Measurements from ENCODE around the gene CEACAM7. TPM values are rescaled to one million over a fixed set of nuclear protein-coding genes. Genes with fewer than 3 reads are reported as not detected.

CEACAM7 gene
- total RNA-seq, 1 donor from 2014 or later, result 0.60 TPM

DNA sequence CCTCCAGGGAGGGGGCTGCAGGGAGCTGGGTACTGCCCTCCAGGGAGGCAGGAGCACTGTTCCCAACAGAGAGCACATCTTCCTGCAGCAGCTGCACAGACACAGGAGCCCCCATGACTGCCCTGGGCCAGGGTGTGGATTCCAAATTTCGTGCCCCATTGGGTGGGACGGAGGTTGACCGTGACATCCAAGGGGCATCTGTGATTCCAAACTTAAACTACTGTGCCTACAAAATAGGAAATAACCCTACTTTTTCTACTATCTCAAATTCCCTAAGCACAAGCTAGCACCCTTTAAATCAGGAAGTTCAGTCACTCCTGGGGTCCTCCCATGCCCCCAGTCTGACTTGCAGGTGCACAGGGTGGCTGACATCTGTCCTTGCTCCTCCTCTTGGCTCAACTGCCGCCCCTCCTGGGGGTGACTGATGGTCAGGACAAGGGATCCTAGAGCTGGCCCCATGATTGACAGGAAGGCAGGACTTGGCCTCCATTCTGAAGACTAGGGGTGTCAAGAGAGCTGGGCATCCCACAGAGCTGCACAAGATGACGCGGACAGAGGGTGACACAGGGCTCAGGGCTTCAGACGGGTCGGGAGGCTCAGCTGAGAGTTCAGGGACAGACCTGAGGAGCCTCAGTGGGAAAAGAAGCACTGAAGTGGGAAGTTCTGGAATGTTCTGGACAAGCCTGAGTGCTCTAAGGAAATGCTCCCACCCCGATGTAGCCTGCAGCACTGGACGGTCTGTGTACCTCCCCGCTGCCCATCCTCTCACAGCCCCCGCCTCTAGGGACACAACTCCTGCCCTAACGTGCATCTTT, 12.5 kb upstream of the CEACAM7 start:
- no peak for DNase-seq (ENCODE audit: low read depth in 2 of 2)

DNA sequence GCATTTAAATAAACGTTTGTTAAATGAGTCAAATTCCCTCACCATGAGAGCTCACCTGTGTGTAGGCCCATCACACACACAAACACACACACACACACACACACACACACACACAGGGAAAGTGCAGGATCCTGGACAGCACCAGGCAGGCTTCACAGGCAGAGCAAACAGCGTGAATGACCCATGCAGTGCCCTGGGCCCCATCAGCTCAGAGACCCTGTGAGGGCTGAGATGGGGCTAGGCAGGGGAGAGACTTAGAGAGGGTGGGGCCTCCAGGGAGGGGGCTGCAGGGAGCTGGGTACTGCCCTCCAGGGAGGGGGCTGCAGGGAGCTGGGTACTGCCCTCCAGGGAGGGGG, 11.9 kb upstream of the CEACAM7 start:
- no peak for DNase-seq (ENCODE audit: low read depth in 2 of 2)

DNA sequence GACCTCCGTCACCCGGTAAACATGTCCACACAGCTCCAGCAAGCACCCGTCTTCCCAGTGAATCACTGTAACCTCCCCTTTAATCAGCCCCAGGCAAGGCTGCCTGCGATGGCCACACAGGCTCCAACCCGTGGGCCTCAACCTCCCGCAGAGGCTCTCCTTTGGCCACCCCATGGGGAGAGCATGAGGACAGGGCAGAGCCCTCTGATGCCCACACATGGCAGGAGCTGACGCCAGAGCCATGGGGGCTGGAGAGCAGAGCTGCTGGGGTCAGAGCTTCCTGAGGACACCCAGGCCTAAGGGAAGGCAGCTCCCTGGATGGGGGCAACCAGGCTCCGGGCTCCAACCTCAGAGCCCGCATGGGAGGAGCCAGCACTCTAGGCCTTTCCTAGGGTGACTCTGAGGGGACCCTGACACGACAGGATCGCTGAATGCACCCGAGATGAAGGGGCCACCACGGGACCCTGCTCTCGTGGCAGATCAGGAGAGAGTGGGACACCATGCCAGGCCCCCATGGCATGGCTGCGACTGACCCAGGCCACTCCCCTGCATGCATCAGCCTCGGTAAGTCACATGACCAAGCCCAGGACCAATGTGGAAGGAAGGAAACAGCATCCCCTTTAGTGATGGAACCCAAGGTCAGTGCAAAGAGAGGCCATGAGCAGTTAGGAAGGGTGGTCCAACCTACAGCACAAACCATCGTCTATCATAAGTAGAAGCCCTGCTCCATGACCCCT, 11.3 kb upstream of the CEACAM7 start:
- no peak for DNase-seq (ENCODE audit: low read depth in 2 of 2)

DNA sequence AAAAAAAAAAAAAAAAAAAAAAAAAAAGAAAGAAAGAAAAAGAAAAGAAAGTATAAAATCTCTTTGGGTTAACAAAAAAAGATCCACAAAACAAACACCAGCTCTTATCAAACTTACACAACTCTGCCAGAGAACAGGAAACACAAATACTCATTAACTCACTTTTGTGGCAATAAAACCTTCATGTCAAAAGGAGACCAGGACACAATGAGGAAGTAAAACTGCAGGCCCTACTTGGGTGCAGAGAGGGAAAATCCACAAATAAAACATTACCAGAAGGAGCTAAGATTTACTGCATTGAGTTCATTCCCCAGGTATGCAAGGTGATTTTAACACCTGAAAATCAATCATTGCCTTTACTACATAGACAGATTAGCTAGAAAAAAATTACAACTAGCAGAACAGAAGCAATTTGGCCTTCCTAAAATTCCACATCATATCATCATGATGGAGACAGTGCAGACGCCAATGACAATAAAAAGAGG, 10.7 kb upstream of the CEACAM7 start:
- no peak for DNase-seq (ENCODE audit: low read depth in 2 of 2)

DNA sequence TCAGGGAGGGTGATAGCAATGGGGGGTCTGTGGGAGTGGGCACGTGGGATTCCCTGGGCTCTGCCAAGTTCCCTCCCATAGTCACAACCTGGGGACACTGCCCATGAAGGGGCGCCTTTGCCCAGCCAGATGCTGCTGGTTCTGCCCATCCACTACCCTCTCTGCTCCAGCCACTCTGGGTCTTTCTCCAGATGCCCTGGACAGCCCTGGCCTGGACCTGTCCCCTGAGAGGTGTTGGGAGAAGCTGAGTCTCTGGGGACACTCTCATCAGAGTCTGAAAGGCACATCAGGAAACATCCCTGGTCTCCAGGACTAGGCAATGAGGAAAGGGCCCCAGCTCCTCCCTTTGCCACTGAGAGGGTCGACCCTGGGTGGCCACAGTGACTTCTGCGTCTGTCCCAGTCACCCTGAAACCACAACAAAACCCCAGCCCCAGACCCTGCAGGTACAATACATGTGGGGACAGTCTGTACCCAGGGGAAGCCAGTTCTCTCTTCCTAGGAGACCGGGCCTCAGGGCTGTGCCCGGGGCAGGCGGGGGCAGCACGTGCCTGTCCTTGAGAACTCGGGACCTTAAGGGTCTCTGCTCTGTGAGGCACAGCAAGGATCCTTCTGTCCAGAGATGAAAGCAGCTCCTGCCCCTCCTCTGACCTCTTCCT, 9.3 kb upstream of the CEACAM7 start:
- no peak for DNase-seq (ENCODE audit: low read depth in 2 of 2)

DNA sequence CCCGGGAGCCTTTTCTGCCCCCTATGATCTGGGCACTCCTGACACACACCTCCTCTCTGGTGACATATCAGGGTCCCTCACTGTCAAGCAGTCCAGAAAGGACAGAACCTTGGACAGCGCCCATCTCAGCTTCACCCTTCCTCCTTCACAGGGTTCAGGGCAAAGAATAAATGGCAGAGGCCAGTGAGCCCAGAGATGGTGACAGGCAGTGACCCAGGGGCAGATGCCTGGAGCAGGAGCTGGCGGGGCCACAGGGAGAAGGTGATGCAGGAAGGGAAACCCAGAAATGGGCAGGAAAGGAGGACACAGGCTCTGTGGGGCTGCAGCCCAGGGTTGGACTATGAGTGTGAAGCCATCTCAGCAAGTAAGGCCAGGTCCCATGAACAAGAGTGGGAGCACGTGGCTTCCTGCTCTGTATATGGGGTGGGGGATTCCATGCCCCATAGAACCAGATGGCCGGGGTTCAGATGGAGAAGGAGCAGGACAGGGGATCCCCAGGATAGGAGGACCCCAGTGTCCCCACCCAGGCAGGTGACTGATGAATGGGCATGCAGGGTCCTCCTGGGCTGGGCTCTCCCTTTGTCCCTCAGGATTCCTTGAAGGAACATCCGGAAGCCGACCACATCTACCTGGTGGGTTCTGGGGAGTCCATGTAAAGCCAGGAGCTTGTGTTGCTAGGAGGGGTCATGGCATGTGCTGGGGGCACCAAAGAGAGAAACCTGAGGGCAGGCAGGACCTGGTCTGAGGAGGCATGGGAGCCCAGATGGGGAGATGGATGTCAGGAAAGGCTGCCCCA, 8.5 kb upstream of the CEACAM7 start:
- DNase-seq (ENCODE audit: low read depth in 2 of 2), result peak; percentile 20 to 26

DNA sequence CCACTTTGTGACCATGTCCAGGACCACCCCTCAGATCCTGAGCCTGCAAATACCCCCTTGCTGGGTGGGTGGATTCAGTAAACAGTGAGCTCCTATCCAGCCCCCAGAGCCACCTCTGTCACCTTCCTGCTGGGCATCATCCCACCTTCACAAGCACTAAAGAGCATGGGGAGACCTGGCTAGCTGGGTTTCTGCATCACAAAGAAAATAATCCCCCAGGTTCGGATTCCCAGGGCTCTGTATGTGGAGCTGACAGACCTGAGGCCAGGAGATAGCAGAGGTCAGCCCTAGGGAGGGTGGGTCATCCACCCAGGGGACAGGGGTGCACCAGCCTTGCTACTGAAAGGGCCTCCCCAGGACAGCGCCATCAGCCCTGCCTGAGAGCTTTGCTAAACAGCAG, 7.7 kb upstream of the CEACAM7 start:
- DNase-seq (ENCODE audit: low read depth in 2 of 2), result no peak

DNA sequence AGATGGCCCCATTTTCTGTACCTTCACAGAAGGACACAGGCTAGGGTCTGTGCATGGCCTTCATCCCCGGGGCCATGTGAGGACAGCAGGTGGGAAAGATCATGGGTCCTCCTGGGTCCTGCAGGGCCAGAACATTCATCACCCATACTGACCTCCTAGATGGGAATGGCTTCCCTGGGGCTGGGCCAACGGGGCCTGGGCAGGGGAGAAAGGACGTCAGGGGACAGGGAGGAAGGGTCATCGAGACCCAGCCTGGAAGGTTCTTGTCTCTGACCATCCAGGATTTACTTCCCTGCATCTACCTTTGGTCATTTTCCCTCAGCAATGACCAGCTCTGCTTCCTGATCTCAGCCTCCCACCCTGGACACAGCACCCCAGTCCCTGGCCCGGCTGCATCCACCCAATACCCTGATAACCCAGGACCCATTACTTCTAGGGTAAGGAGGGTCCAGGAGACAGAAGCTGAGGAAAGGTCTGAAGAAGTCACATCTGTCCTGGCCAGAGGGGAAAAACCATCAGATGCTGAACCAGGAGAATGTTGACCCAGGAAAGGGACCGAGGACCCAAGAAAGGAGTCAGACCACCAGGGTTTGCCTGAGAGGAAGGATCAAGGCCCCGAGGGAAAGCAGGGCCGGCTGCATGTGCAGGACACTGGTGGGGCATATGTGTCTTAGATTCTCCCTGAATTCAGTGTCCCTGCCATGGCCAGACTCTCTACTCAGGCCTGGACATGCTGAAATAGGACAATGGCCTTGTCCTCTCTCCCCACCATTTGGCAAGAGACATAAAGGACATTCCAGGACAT, 7.0 kb upstream of the CEACAM7 start:
- no peak for DNase-seq (ENCODE audit: low read depth in 2 of 2)

DNA sequence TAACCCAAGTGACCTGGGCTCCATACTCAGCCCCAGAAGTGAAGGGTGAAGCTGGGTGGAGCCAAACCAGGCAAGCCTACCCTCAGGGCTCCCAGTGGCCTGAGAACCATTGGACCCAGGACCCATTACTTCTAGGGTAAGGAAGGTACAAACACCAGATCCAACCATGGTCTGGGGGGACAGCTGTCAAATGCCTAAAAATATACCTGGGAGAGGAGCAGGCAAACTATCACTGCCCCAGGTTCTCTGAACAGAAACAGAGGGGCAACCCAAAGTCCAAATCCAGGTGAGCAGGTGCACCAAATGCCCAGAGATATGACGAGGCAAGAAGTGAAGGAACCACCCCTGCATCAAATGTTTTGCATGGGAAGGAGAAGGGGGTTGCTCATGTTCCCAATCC, 6.1 kb upstream of the CEACAM7 start:
- no peak for DNase-seq (ENCODE audit: low read depth in 2 of 2)

DNA sequence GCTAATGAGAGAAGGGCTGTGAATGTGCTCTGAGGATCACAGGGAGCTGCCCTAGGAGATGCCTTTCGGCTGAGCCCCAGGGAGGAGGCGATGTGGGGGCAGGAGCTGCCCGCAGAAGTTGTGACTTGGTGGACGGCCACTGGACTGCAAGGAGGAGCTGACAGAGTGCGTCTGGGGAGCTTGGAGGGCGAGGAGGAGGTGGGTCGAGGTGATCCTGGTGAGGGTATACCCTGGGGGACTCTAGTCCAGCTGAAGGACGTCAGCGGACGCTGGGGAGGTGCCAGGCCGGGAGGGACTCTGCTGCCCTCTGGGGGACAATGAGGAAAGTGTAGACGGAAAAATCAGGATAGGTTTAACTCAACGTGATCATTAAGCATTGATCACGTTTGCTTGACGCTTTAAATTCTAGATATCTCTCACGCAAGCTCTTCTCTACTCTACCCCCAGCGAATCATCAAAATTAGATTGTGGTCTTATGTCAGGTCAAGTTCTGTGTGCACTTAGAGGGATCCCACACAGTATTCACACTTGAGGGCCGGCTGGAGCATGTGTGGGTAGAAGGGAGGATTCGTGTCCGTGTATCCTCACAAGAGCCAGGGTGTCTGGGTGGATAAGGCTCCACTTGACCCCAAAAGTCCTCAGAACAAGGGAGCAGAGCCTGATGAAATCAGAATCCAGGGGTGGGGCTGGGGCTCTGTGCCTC, 3.3 kb upstream of the CEACAM7 start:
- DNase-seq (ENCODE audit: low read depth in 2 of 2), result peak; percentile 16 to 46

DNA sequence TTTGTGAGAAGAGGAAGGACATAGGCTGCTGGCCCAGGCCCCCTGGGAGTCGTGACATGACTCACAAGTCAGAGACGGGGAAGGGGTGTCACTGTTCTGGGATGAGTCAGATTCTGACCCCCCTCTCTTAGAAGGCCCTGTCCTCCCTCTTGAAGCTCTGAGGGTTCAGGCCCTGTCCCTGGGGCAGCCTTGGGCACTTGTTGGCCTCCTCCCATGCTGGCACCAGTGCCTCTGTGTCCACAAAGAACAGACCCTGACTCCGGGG, 2.7 kb upstream of the CEACAM7 start:
- no peak for DNase-seq (ENCODE audit: low read depth in 2 of 2)

DNA sequence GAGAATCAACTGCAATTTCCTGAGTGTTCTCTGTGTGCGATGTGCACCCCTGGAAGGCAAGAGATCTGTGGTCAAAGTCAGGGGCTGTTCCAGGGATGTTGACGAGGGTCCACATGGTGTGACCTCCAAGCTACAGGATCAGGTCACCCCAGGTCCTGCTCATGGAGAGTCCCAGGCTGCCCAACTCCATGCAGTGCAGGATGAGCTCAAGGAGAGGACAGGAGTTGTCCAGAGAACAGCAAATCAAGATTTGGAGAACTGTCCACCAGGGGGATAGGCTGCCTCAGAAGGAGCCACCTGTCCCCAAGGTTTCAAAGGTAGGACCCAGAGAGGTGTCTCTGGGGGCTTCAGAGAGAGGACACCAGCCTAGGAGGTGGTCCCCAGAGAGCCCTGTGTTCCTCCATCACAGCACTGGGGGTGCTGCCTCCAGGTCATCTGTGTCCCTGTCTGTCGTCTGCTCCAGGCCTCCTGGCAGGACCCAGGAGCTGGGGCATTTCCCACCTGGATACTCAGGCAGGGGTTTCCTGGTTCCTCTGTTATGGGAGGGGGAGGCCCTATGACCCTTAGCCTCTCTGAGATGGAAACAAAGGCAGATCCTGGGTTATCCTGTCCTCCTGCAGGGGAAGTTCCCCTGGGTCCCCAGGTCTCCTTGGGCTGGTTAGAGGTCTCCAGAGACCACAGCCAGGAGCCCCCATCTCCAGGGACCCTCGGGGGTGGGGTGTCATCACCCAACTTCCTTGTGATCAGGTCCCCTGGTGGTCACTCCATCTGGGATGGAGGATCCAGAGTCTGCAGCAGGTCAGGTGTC, 2.1 kb upstream of the CEACAM7 start:
- no peak for DNase-seq (ENCODE audit: low read depth in 2 of 2)

DNA sequence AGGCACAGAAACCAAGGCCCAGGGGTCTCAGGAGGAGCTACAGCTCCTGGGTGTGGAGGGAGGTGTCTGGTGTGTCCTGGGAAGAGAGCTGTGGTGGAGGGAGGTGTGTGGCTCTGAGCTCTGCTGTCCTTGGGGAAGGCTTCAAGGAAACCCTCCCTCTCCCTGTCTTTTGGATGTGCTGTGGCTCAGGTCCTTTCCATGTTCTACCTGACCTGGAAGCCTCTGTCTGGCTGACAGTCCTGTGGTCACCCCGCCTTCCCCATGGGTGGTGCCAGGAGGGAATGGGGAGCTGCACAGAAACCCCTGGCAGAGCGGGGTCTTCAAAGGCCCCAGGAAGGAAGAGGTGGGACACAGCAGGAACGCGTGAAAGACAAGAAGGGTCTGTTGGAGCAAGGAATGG, 617 bp upstream of the CEACAM7 start:
- DNase-seq (ENCODE audit: low read depth in 2 of 2), result no peak

DNA sequence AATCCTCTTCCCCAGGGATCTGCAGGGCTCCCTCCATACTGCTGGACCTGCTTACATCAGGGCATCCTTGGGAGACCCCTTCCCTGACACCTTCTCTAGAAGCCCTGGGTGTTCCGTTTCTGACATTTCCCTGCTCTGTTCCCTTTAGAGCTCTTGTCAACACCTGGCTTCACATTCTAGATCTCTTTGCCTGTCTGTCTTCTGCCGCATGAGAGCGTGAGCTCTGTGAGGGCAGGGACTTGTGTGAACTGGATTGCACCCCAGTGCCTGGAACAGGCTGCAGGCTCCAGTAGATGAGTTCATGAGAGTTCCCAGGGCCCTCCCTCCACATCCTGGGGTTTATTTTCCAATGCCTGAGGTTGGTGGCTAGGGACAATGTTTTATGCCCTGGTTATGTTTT, 651 bp downstream of the CEACAM7 start:
- no peak for DNase-seq (ENCODE audit: low read depth in 2 of 2)

DNA sequence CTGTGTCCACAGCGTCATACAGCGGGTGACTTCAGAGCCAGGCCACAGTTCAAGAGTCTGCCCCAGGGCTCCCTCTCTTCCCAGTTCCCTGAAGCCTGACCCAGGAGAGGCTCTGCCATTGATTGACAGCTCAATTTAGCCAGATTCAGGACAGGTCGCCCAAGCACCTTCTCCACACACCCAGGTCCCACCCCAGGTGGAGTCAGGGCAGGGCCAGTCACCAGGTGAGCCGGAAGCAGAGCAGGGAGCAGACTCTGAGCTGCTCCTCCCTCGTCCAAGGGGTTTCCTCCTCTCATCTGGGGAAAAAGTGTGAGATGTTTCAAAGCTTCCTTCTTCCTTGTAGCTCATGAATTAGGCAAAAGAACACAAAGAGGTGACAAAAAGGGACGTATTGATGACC, 5.6 kb downstream of the CEACAM7 start:
- no peak for DNase-seq (ENCODE audit: low read depth in 2 of 2)

DNA sequence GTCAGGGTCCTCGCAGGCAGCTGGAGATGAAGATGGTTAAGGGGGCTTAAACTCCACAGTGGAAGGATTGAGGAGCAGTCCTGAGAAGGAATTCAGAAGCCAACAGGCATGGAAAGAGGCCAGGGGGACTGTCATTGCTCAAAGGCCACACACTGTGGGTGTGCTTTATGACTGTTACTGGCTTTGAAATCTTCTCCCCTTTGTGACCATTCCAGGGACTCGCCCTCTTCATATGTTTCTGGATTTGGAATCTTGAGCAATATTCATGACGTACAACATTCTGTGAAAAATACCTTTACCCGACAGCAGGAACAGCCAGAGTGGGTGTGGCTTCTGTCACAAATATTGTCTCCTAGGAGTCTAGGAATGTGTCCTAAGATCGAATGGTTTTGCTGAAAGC, 16.6 kb downstream of the CEACAM7 start:
- no peak for DNase-seq (ENCODE audit: low read depth in 2 of 2)

DNA sequence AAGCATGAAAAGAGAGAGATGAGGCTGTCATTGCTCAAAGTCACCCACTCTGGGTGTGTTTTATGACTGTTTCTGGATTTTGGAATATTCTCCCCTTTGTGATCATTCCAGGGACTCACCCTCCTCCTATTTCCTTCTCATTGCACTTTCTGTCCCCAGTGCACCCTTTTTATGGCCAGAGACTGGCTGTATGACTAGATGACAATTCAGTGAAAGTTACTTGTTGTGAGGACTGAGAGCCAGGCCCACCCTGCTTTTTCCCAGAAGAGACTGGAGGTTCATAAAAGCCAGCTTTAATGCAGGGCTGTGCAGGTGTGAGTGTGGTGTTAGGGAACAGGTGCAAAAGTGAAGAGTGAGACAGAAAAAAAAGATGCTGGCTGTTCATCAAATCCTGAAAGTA, 17.3 kb downstream of the CEACAM7 start:
- DNase-seq (ENCODE audit: low read depth in 2 of 2), result no peak

DNA sequence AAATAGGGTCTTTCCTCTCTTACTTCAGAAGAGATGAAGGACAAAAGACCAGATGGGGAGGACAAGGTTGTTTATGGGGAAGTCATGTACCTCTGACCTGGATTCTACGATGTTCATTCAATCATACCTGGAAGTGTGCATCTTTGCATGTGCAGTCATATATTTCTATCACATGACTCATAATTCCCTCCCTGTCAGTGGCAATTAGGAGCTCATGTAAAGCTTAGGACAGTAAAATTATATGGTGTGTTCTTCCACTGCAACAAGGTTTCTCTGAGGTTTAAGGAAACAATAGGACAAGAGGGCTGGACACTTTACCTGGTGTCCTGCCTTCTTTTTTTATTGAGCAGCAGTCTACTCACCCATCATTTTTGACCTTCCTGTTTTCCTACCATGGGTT, 19.8 kb downstream of the CEACAM7 start:
- DNase-seq (ENCODE audit: low read depth in 2 of 2), result no peak

DNA sequence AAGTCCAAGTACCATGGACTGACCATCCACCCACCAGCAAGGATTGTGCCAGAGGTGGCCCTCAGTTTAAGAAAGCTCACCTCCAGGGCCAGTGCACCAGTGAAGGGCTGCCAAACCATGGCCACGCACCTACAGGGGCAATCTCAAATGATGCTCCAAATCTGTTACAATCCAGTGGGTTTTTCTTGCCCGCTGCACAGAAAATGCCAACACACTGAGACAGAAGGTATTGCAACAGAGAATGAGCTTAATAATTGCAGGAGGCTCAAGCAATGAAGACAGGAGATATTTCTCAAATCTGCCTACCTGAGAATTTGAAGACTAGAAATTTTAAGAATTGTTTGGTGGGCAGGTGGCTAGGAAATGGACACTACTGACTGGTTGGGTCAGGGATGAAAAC, 22.0 kb downstream of the CEACAM7 start:
- no peak for DNase-seq (ENCODE audit: low read depth in 2 of 2)

DNA sequence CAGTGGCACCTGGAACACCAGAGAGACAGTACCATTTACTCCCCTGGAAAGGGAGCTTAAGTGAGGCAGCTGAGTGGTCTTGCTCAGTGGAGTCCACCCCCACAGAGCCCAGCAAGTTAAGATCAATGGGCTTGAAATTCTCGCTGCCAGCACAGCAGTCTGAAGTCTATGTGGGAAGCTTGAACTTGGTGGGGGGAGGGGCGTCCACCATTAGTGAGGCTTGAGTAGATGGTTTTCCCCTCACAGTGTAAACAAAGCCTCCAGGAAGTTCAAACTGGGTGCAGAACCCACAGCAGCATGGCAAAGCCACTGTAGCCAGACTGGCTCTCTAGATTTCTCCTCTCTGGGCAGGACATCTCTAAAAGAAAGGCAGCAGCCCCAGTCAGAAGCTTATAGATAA, 30.9 kb downstream of the CEACAM7 start:
- DNase-seq (ENCODE audit: low read depth in 2 of 2), result no peak

All from lung microvascular endothelial cell (primary cell).